Measurements from ENCODE around the gene SPATS2L. TPM values are rescaled to one million over a fixed set of nuclear protein-coding genes. Genes with fewer than 3 reads are reported as not detected.

The SPATS2L gene
- total RNA-seq, 1 donor from 2014 or later, result 79.9 TPM

DNA sequence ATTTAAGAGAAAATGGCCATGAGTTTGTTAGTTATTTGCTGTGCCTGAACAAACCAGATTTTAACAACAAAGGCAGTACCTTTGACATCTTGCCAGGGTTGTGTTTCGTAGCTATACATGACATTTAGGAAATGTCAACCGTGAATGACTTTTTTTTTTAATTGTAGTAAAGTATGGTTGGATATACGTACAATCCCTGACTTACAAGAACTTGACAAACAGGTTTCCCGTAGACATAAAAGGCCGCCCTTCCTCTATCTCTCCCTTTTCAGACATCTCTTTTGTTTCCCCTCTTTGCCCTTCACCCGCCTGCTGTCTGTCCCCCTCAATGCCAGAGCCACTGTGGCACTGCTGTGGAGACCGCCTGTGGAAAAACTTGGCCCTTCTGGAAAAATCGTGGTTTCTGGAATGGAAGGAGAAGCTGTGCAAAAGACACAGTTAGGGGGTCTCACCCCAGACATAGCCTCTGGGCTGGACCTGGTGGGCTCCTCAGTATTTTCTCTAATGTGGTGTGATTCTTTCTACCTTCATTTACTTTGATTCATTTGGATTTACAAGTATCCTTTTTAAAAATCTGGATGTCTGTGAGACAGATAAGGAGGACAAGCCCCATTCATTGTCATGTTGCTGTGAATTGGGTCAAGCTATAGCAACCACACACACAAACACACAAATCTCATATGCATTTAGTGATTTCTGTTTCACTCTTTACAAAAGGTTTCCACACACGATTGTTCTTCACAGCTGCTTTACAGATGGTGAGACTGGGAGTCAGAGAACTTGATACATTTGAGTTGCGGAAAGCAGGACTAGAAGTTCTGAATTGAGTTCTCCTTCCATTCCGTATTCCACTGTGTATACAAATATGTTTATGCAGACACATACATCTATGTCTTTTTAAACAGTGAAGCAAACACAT is 48.6 kb downstream of the SPATS2L start:
- Histone ChIP-seq H3K27ac (ENCODE audit: low read depth, low read length) (no peak overlapping the region), H3K36me3 (ENCODE audit: control insufficient read depth in 3 of 3, insufficient read depth in 3 of 3, low read length in 3 of 3) (no peaks in the 10 kb centered on the region), H3K9ac (ENCODE audit: low read depth in 1 of 3, low read length in 3 of 3) (no peak overlapping the region), H3K9me3 (ENCODE audit: control insufficient read depth in 3 of 3, low read length in 3 of 3) (no peaks in the 10 kb centered on the region), H3K4me1 (ENCODE audit: control insufficient read depth in 3 of 3, insufficient read depth in 3 of 3, low read length in 3 of 3) (peaks cover 25 to 35% (median 34%) of the 10 kb centered on the region in 3 donors), H3K4me3 (ENCODE audit: low read length in 3 of 3) (no peak overlapping the region), H3K27me3 (ENCODE audit: control insufficient read depth in 3 of 3, insufficient read depth in 3 of 3, low read length in 3 of 3) (no peaks in the 10 kb centered on the region)

- H3K4me1 ChIP-seq (ENCODE audit: control insufficient read depth in 3 of 3, insufficient read depth in 3 of 3, low read length in 3 of 3), result peaks cover 27 to 39% (median 38%) of the 10 kb centered on the region in 3 donors
- no peak overlapping the region for H3K9ac ChIP-seq (ENCODE audit: low read depth in 1 of 3, low read length in 3 of 3)
- H3K36me3 ChIP-seq (ENCODE audit: control insufficient read depth in 3 of 3, insufficient read depth in 3 of 3, low read length in 3 of 3), result no peaks in the 10 kb centered on the region
- no peaks in the 10 kb centered on the region for H3K9me3 ChIP-seq (ENCODE audit: control insufficient read depth in 3 of 3, low read length in 3 of 3)
- no peak overlapping the region for H3K4me3 ChIP-seq (ENCODE audit: low read length in 3 of 3)
- no peak overlapping the region for H3K27ac ChIP-seq (ENCODE audit: low read depth, low read length)
- no peaks in the 10 kb centered on the region for H3K27me3 ChIP-seq (ENCODE audit: control insufficient read depth in 3 of 3, insufficient read depth in 3 of 3, low read length in 3 of 3)
Measured at GRCh38 chr2:200356321-200356720, 49.8 kb downstream of the SPATS2L start.

DNA sequence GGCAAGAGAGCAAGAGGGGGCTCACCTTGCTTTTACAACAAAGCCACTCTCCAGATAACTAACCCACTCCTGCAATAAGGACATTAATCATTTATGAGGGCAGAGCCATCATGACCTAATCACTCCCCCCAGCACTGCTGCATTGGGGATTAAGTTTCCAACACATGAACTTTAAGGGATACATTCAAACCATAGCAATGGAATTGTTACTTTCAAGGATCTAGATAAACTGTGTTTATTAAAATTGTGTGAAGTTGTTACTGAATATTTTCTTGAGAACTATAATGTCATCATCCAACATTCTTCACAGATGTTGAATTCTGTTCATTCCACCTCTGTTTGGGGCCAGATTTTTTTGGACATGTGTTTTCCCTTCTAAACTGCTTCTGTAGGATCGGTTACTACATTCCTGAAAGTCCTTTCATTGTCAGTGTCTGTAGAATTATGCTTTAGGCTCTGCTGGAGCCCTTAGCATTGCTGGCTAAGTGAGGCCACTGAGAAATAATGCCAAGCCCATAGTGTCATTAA is 50.4 kb downstream of the SPATS2L start:
- H3K9ac ChIP-seq (ENCODE audit: low read depth in 1 of 3, low read length in 3 of 3), result no peak overlapping the region
- H3K27me3 ChIP-seq (ENCODE audit: control insufficient read depth in 3 of 3, insufficient read depth in 3 of 3, low read length in 3 of 3), result no peaks in the 10 kb centered on the region
- H3K9me3 ChIP-seq (ENCODE audit: control insufficient read depth in 3 of 3, low read length in 3 of 3), result no peaks in the 10 kb centered on the region
- no peak overlapping the region for H3K4me3 ChIP-seq (ENCODE audit: low read length in 3 of 3)
- peaks cover 24 to 38% (median 36%) of the 10 kb centered on the region in 3 donors for H3K4me1 ChIP-seq (ENCODE audit: control insufficient read depth in 3 of 3, insufficient read depth in 3 of 3, low read length in 3 of 3)
- no peak overlapping the region for H3K27ac ChIP-seq (ENCODE audit: low read depth, low read length)
- no peaks in the 10 kb centered on the region for H3K36me3 ChIP-seq (ENCODE audit: control insufficient read depth in 3 of 3, insufficient read depth in 3 of 3, low read length in 3 of 3)

- peaks cover 0 to 4% (median 0%) of the 10 kb centered on the region in 3 donors for H3K36me3 ChIP-seq (ENCODE audit: control insufficient read depth in 3 of 3, insufficient read depth in 3 of 3, low read length in 3 of 3)
- no peaks in the 10 kb centered on the region for H3K9me3 ChIP-seq (ENCODE audit: control insufficient read depth in 3 of 3, low read length in 3 of 3)
- no peaks in the 10 kb centered on the region for H3K27me3 ChIP-seq (ENCODE audit: control insufficient read depth in 3 of 3, insufficient read depth in 3 of 3, low read length in 3 of 3)
- H3K27ac ChIP-seq (ENCODE audit: low read depth, low read length), result no peak overlapping the region
- H3K4me3 ChIP-seq (ENCODE audit: low read length in 3 of 3), result no peak overlapping the region
- H3K4me1 ChIP-seq (ENCODE audit: control insufficient read depth in 3 of 3, insufficient read depth in 3 of 3, low read length in 3 of 3), result peaks cover 17 to 32% (median 29%) of the 10 kb centered on the region in 3 donors
- H3K9ac ChIP-seq (ENCODE audit: low read depth in 1 of 3, low read length in 3 of 3), result no peak overlapping the region
Measured at GRCh38 chr2:200357845-200358244, 51.4 kb downstream of the SPATS2L start.

- Histone ChIP-seq H3K9me3 (ENCODE audit: control insufficient read depth in 3 of 3, low read length in 3 of 3) (no peaks in the 10 kb centered on the region), H3K36me3 (ENCODE audit: control insufficient read depth in 3 of 3, insufficient read depth in 3 of 3, low read length in 3 of 3) (peaks cover 0 to 4% (median 0%) of the 10 kb centered on the region in 3 donors), H3K27ac (ENCODE audit: low read depth, low read length) (no peak overlapping the region)
Measured at GRCh38 chr2:200359552-200359951, 53.1 kb downstream of the SPATS2L start.

GRCh38 chr2:200360364-200360763 is 53.9 kb downstream of the SPATS2L start:
- Histone ChIP-seq H3K27me3 (ENCODE audit: control insufficient read depth in 3 of 3, insufficient read depth in 3 of 3, low read length in 3 of 3) (no peaks in the 10 kb centered on the region), H3K9ac (ENCODE audit: low read depth in 1 of 3, low read length in 3 of 3) (no peak overlapping the region), H3K9me3 (ENCODE audit: control insufficient read depth in 3 of 3, low read length in 3 of 3) (no peaks in the 10 kb centered on the region), H3K27ac (ENCODE audit: low read depth, low read length) (no peak overlapping the region), H3K36me3 (ENCODE audit: control insufficient read depth in 3 of 3, insufficient read depth in 3 of 3, low read length in 3 of 3) (peaks cover 0 to 4% (median 0%) of the 10 kb centered on the region in 3 donors), H3K4me1 (ENCODE audit: control insufficient read depth in 3 of 3, insufficient read depth in 3 of 3, low read length in 3 of 3) (peaks cover 17 to 32% (median 26%) of the 10 kb centered on the region in 3 donors), H3K4me3 (ENCODE audit: low read length in 3 of 3) (no peak overlapping the region)

More at GRCh38 chr2:200359552-200359951, 53.1 kb downstream of the SPATS2L start:
- H3K4me1 ChIP-seq (ENCODE audit: control insufficient read depth in 3 of 3, insufficient read depth in 3 of 3, low read length in 3 of 3), result peaks cover 16 to 30% (median 26%) of the 10 kb centered on the region in 3 donors
- no peak overlapping the region for H3K9ac ChIP-seq (ENCODE audit: low read depth in 1 of 3, low read length in 3 of 3)
- no peak overlapping the region for H3K4me3 ChIP-seq (ENCODE audit: low read length in 3 of 3)
- H3K27me3 ChIP-seq (ENCODE audit: control insufficient read depth in 3 of 3, insufficient read depth in 3 of 3, low read length in 3 of 3), result no peaks in the 10 kb centered on the region

GRCh38 chr2:200362202-200362917 is 55.9 kb downstream of the SPATS2L start:
- peaks cover 14 to 22% (median 16%) of the 10 kb centered on the region in 3 donors for H3K4me1 ChIP-seq (ENCODE audit: control insufficient read depth in 3 of 3, insufficient read depth in 3 of 3, low read length in 3 of 3)
- H3K9me3 ChIP-seq (ENCODE audit: control insufficient read depth in 3 of 3, low read length in 3 of 3), result no peaks in the 10 kb centered on the region
- no peak overlapping the region for H3K27ac ChIP-seq (ENCODE audit: low read depth, low read length)
- no peak overlapping the region for H3K9ac ChIP-seq (ENCODE audit: low read depth in 1 of 3, low read length in 3 of 3)
- peaks cover 0 to 4% (median 0%) of the 10 kb centered on the region in 3 donors for H3K36me3 ChIP-seq (ENCODE audit: control insufficient read depth in 3 of 3, insufficient read depth in 3 of 3, low read length in 3 of 3)
- H3K4me3 ChIP-seq (ENCODE audit: low read length in 3 of 3), result no peak overlapping the region
- H3K27me3 ChIP-seq (ENCODE audit: control insufficient read depth in 3 of 3, insufficient read depth in 3 of 3, low read length in 3 of 3), result no peaks in the 10 kb centered on the region

DNA sequence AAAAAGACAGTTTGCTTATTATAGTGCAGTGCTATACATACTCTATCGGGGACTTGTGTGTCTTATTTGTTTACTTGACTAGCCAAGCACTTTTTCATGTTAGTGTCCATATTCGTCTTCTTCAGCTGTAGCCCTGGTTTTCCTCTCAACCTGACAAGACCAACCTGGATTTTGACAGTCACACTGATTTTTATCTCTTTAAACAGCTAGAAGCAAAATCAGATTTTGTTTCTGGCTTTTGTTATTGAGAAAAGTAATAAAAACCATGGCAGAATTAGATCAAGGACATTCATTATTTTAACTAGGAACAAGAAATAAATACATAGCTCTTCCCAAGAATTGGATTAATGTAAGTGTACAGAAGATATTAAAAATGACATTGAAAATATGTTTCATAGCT is 56.8 kb downstream of the SPATS2L start:
- Histone ChIP-seq H3K36me3 (ENCODE audit: control insufficient read depth in 3 of 3, insufficient read depth in 3 of 3, low read length in 3 of 3) (peaks cover 0 to 4% (median 0%) of the 10 kb centered on the region in 3 donors), H3K9ac (ENCODE audit: low read depth in 1 of 3, low read length in 3 of 3) (no peak overlapping the region), H3K27me3 (ENCODE audit: control insufficient read depth in 3 of 3, insufficient read depth in 3 of 3, low read length in 3 of 3) (no peaks in the 10 kb centered on the region), H3K9me3 (ENCODE audit: control insufficient read depth in 3 of 3, low read length in 3 of 3) (no peaks in the 10 kb centered on the region), H3K4me1 (ENCODE audit: control insufficient read depth in 3 of 3, insufficient read depth in 3 of 3, low read length in 3 of 3) (peaks cover 5 to 13% (median 7%) of the 10 kb centered on the region in 3 donors), H3K4me3 (ENCODE audit: low read length in 3 of 3) (no peak overlapping the region), H3K27ac (ENCODE audit: low read depth, low read length) (no peak overlapping the region)

DNA sequence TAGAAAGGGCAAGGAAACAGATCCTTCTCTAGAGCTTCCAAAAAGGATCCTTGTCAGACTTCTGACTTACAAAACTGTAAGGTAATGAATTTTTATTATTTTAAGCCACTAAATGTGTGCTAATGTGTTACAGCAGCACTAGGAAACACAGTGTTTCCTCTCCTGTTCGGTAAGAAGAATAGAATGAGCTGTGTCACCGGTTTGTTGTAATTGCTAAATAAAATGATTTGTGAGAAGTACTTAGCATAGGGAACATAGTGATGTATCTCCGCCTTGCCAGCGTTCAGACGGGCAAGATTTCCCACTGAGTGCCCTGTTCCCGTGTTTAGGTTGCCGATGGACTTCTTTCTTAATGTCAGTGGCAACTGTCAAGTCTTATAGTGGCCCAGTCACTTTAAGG is 57.6 kb downstream of the SPATS2L start:
- peaks cover 4 to 12% (median 4%) of the 10 kb centered on the region in 3 donors for H3K4me1 ChIP-seq (ENCODE audit: control insufficient read depth in 3 of 3, insufficient read depth in 3 of 3, low read length in 3 of 3)
- no peak overlapping the region for H3K9ac ChIP-seq (ENCODE audit: low read depth in 1 of 3, low read length in 3 of 3)
- H3K9me3 ChIP-seq (ENCODE audit: control insufficient read depth in 3 of 3, low read length in 3 of 3), result no peaks in the 10 kb centered on the region
- H3K4me3 ChIP-seq (ENCODE audit: low read length in 3 of 3), result no peak overlapping the region
- H3K27me3 ChIP-seq (ENCODE audit: control insufficient read depth in 3 of 3, insufficient read depth in 3 of 3, low read length in 3 of 3), result no peaks in the 10 kb centered on the region
- H3K36me3 ChIP-seq (ENCODE audit: control insufficient read depth in 3 of 3, insufficient read depth in 3 of 3, low read length in 3 of 3), result peaks cover 0 to 4% (median 0%) of the 10 kb centered on the region in 3 donors
- H3K27ac ChIP-seq (ENCODE audit: low read depth, low read length), result no peak overlapping the region

Measured in skeletal muscle tissue (tissue), 4 donors.